Lung (tissue), 12 donors: ENCODE results near the gene NXPH3. TPM values are rescaled to one million over a fixed set of nuclear protein-coding genes. Genes with fewer than 3 reads are reported as not detected.
A peak's percentile ranks its signal among the peaks of the same experiment; 100 is the strongest.

Source experiments
- ATAC-seq: fragments of 200-7000 bp; cut with Tn5 transposase; one replicate; pipeline ENCODE4 v1.9.1; 2020; ENCODE audit warnings: moderate number of reproducible peaks; ENCODE audit not compliant: insufficient read depth, low FRiP score
- DNase-seq, 3 donors: peaks; one replicate each; pipeline ENCODE4 v3.0.0-alpha.2; 2013 to 2017
- H3K27ac ChIP-seq, 2 donors: one replicate each; pipeline ENCODE4 v1.5.1; 2013; ENCODE audit warnings: mild to moderate bottlenecking in 2 of 2, moderate library complexity in 2 of 2, control low read depth in 1 of 2, inconsistent platforms in 1 of 2, low read depth in 1 of 2, low read length in 1 of 2
- H3K27me3 ChIP-seq, 3 donors: one replicate each; pipeline ENCODE4 v1.5.1; 2013; ENCODE audit warnings: low read length in 2 of 3; ENCODE audit not compliant: control insufficient read depth in 3 of 3, insufficient read depth in 3 of 3
- H3K36me3 ChIP-seq, 4 donors: one replicate each; pipeline ENCODE4 v1.5.1; 2013; ENCODE audit warnings: low read length in 4 of 4, mild to moderate bottlenecking in 1 of 4, moderate library complexity in 1 of 4; ENCODE audit not compliant: control insufficient read depth in 4 of 4, insufficient read depth in 4 of 4
- H3K4me1 ChIP-seq, 5 donors: one replicate each; pipeline ENCODE4 v1.5.1; 2013; ENCODE audit warnings: low read length in 5 of 5, mild to moderate bottlenecking in 2 of 5, moderate library complexity in 1 of 5; ENCODE audit not compliant: control insufficient read depth in 5 of 5, insufficient read depth in 5 of 5
- H3K4me3 ChIP-seq: one replicate; pipeline ENCODE4 v1.5.1; 2013; ENCODE audit warnings: mild to moderate bottlenecking, control low read depth, moderate library complexity
- H3K9ac ChIP-seq, 2 donors: one replicate each; pipeline ENCODE4 v1.5.1; 2013; ENCODE audit warnings: low read length in 2 of 2, control low read depth in 1 of 2; ENCODE audit not compliant: insufficient read depth in 1 of 2
- H3K9me3 ChIP-seq, 4 donors: one replicate each; pipeline ENCODE4 v1.5.1; 2013; ENCODE audit warnings: low read length in 3 of 4, mild to moderate bottlenecking in 1 of 4, moderate library complexity in 1 of 4; ENCODE audit not compliant: control insufficient read depth in 4 of 4, insufficient read depth in 3 of 4
- CTCF ChIP-seq: IDR thresholded peaks from 2 replicates; pipeline ENCODE4 v1.5.1; 2012; ENCODE audit warnings: mild to moderate bottlenecking; ENCODE audit errors: control extremely low read depth, extremely low read depth
- WGBS, 2 donors: extraction: QIAGEN DNeasy Blood & Tissue Kit; methylation state at CpG; one replicate each; pipeline ENCODE4 v1.1.7; 2013; 5-methylcytosine and 5-hydroxymethylcytosine counted together
- polyA plus RNA-seq, 2 donors: library from polyadenylated mRNA; stranded (reverse); fragments of 200-250 nt; gene quantifications; one replicate each; pipeline ENCODE4 v1.2.1, GENCODE V29; 2013
- total RNA-seq, 2 donors: library from RNA; depleted of rRNA in 1 of 2; stranded (reverse); fragments of >200 nt in 1 of 2; gene quantifications; one replicate each; pipeline ENCODE4 v1.2.1, GENCODE V29; 2014 to 2021
- donor health status: control.
- donor health status: control.
- donor health status: Bipolar disorder and iron deficiency.
- donor health status: healthy.
- donor health status: DM: yes; HTN: yes; CAD: no.

NXPH3 gene
- total and polyA plus RNA-seq, 4 donors: 1.1 to 3.1 (median 2.0) TPM

GRCh38 chr17:49616601-49617131 lies 41.0 kb downstream of the NXPH3 start:
- peak; percentile 61 for ATAC-seq
- H3K9ac ChIP-seq: no peak overlapping the region
- peak in 2 of 3 donors; percentile 51 to 80 for DNase-seq
- H3K27ac ChIP-seq: peak overlapping the region; percentile 1 to 5
- H3K4me1 ChIP-seq: peaks cover 0 to 17% (median 3%) of the 10 kb centered on the region in 5 donors
- H3K4me3 ChIP-seq: no peak overlapping the region
- no peaks in the 10 kb centered on the region for H3K9me3 ChIP-seq
- H3K27me3 ChIP-seq: no peaks in the 10 kb centered on the region
- whole genome bisulfite sequencing, 2 donors: 37 to 57% methylated on average over 10 of the region's 10 CpGs
- TF ChIP-seq CTCF: no peak
- peaks cover 19 to 38% (median 27%) of the 10 kb centered on the region in 4 donors for H3K36me3 ChIP-seq

GRCh38 chr17:49618028-49618611 lies 42.4 kb downstream of the NXPH3 start:
- DNase-seq (no peak), ATAC-seq (no peak)
- H3K27ac ChIP-seq: no peak overlapping the region

GRCh38 chr17:49621420-49621819 lies 45.7 kb downstream of the NXPH3 start:
- DNase-seq (no peak), ATAC-seq (no peak)
- Histone ChIP-seq H3K4me3 (no peak overlapping the region), H3K9ac (no peak overlapping the region), H3K4me1 (peaks cover 0 to 21% (median 3%) of the 10 kb centered on the region in 5 donors), H3K27me3 (no peaks in the 10 kb centered on the region), H3K9me3 (no peaks in the 10 kb centered on the region), H3K27ac (peak overlapping the region in 1 of 2 donors; percentile 22), H3K36me3 (peaks cover 16 to 35% (median 28%) of the 10 kb centered on the region in 4 donors)
- no peak for TF ChIP-seq CTCF

More at GRCh38 chr17:49618028-49618611, 42.4 kb downstream of the NXPH3 start:
- Histone ChIP-seq H3K36me3 (peaks cover 19 to 42% (median 31%) of the 10 kb centered on the region in 4 donors), H3K4me1 (peaks cover 0 to 21% (median 3%) of the 10 kb centered on the region in 5 donors), H3K9ac (no peak overlapping the region), H3K9me3 (no peaks in the 10 kb centered on the region), H3K4me3 (no peak overlapping the region), H3K27me3 (no peaks in the 10 kb centered on the region)
- WGBS, 2 donors: 49 to 64% methylated on average over 3 of the region's 3 CpGs
- TF ChIP-seq CTCF: no peak
